ENCODE results near the gene ARHGEF7.

ARHGEF7 gene

DNA sequence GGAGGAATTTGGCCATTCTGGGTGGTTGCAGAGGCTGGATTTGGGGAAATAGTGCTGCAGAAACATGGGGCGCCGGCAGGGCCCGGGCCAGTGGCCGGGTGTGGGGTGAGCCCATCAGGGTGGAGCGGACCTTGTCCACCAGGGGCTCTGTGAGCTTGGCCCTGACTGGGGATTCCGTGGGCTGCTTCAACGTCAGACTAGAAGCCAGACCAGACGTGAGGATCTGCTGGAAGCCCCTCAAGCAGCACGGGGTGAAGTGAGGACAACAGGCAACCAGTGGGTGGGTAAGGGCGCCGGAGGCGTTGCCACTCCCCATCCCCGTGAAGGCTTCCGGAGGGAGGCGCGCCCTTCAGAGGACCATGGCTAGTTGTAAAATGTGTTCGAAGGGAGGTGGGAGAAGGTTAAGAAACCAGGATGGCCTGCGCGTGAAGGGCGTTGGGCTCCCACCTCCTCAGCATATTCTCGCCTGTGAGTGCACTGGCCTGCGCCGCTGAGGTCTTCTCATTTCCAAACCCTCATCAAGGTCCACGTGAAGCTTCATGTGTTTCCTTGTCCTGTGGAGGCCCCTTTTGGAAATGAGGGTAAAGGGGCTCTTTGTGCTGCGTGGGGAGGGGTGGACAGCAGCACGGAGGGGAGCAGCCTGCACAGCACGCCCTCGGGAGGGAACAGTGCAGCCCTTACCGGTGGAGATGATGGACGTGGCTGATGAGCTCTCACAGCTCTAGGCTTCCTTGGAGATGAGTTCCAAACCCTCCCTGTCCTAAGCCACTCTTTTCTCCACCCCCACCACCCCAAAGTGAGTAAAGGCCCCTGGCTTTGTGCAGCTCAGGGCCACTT, 213.7 kb downstream of the ARHGEF7 start:
- DNase-seq: no peak

- DNase-seq: no peak
Observed at GRCh38 chr13:111329641-111330040, 214.5 kb downstream of the ARHGEF7 start.

DNA sequence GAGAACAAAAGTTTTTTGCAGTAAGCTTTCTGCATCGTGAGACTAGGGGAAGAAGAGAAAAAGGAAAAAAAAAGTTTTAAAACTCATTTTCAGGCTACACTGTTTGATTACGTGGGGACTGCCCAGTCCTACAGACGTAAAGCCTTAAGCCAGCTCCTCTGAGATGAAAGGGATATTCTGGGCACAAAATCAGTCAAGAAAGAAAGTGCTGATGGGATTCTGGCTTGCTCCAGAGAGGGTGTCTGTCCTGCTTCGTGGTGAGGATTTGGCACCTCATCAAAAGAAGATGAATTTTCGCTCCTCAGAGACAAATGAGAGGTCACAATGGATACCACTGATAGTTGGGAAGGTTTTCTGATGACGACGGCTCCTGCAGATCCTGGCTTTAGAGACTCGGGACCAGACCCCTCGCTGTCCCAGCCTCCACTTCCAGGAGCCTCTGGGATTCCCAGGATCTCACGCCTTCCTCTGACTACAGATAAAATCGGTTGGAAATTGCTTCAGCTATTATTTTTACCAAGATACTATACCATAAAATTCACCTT, 215.0 kb downstream of the ARHGEF7 start:
- no peak for DNase-seq

- DNase-seq: no peak
Observed at GRCh38 chr13:111335298-111335697, 220.2 kb downstream of the ARHGEF7 start.

GRCh38 chr13:111336666-111337065, 221.6 kb downstream of the ARHGEF7 start:
- DNase-seq: no peak

DNA sequence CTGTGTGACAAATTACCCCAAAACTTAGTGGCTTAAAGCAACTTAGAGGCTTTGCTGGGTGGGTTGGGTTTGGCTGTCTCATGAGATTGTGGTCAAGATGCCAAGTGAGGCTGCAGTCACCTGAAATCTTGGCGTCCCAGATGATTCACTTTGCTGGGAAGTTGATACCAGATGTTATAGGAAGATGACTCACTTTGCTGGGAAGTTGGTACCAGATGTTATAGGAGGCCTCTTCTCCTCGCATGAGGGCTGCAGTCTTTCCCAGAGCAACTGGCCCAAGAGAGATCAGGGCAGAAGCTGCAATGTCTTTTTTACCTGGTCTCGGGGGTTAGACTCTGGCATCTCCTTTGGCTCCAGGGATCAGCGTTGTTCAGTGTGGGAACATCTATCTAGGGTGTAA, 222.1 kb downstream of the ARHGEF7 start:
- no peak for DNase-seq

DNA sequence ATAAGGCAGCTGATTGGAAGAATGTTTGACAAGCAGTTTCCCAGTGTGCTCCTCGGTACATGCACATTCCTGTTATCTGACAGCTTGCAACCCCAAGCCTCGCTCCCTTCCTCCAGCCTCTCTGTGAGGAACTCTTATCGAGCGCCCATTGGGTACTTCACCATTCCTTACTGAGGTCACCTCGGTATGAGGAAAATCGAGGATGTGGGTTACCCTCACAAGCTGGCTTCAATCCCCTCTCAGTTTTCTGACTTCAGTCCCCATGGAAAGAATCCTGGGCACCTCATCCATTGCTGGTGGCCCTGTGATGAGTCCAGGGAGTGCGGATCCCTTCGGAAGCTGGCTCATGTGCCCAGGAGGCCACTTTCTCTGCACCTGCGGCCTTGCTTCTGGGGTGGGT, 222.6 kb downstream of the ARHGEF7 start:
- no peak for DNase-seq

GRCh38 chr13:111338841-111339240, 223.7 kb downstream of the ARHGEF7 start:
- DNase-seq: no peak

GRCh38 chr13:111339366-111340143, 224.4 kb downstream of the ARHGEF7 start:
- no peak for DNase-seq

GRCh38 chr13:111341886-111342285, 226.8 kb downstream of the ARHGEF7 start:
- DNase-seq: no peak

DNA sequence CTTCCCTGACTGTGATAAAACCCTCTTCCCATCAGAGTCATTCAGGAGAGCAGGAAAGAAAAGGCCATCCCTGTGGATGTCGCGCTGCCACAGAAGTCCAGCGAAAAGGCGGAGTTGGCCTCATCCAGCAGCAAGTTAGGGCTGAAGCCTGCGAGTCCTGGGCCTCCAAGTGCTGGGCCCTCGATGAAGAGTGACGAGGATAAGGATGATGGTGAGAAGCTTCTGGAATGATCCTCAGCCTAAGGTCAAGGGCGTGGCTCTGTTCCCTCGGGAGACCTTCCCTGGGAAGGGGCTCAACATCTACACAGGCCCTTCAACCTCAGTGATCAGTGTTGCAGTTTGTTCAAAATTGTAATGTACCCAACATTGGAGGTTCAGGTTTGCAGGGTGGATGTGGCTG, 227.6 kb downstream of the ARHGEF7 start:
- no peak for DNase-seq

- DNase-seq: no peak
Observed at GRCh38 chr13:111343186-111343805, 228.2 kb downstream of the ARHGEF7 start.

GRCh38 chr13:111344471-111345191, 229.5 kb downstream of the ARHGEF7 start:
- peak; percentile 82 to 85 for DNase-seq

DNA sequence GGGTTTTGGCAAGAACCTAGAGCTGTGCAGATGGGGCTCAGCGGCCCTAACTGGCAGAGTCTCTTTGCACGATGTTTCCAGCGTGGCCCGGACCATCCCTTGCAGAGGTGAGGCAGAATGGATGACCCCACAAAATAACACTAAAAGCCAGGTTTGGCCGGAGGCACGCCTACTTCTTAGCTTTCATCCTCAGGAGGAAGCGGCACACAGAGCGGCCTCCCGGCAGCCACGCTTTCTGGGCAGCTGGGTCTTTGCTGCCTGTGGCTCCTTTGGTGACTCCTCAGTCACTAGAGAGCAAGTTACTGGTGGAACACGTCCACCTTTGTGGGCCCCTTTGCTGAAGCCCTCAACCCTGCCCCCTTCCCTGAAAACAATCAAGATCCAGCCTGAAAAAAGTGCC, 230.6 kb downstream of the ARHGEF7 start:
- DNase-seq: no peak

DNA sequence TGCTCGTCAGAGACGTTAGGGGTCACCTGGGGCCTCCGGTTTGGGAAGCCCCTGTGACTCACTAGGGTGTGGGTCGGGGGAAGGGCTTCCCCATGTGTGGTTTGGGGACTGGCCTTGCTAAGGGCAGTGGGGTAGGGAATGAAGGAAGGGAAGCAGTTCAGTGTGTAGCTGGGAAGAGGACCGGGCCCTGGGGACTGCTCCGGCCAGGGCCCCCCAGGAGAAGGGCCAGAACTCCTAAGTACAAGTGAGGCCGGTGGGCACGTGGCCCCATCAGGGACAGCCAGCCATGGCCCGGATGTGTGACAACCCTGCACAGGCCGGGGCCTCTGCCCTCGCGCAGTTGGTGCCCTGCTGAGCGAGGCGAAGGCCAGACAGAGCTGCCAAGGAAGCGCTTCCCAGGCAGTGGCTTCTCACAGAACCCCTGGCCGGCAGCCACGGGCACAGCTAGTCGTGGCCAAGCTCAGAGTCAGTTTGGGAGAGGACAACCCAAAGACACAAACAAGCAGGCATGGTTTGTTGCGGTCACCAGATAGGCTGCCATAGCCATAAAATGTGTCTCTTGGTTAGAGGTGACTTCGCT, 231.1 kb downstream of the ARHGEF7 start:
- no peak for DNase-seq

GRCh38 chr13:111347438-111347837, 232.3 kb downstream of the ARHGEF7 start:
- DNase-seq: no peak

- DNase-seq: no peak
Observed at GRCh38 chr13:111353508-111353907, 238.4 kb downstream of the ARHGEF7 start.

GRCh38 chr13:111354789-111355188, 239.7 kb downstream of the ARHGEF7 start:
- DNase-seq: no peak

Data from SHP77 (cell line).